ENCODE measurements around the gene PCBD2. TPM values are rescaled to one million over a fixed set of nuclear protein-coding genes. Genes with fewer than 3 reads are reported as not detected.
A peak's percentile ranks its signal among the peaks of the same experiment; 100 is the strongest.

PCBD2 gene
- polyA plus RNA-seq, 3 donors, result 9.0 to 12.6 (median 9.0) TPM

DNA sequence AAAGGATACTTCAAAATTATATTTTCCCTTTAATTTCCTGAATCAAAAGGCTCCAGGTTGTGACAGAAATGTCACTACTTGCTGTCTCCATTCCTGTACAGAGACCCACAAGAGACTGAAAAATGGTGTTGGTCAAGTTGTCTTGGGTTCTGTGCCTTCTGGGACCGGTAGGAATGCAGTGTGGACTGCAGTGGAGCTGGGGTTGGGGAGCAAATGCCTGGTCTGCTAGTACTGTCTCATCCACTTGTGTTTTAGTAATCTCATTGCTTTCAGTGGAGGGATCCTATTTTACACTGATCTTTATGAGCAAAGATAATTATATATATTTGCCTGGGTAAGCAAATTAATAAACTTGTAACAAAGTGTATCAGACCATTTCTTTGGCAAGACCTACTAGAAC is 38.6 kb downstream of the PCBD2 start:
- peak overlapping the region in 1 of 7 donors; percentile 24 for H3K27ac Mint-ChIP-seq
- Histone ChIP-seq H3K79me2 (ENCODE audit: insufficient read depth, low read length) (no peaks in the 10 kb centered on the region), H4K20me1 (ENCODE audit: insufficient read depth, low read length) (no peaks in the 10 kb centered on the region), H3K27ac (ENCODE audit: low read depth in 1 of 2, low read length in 2 of 2) (no peak overlapping the region), H3K27me3 (ENCODE audit: control insufficient read depth in 2 of 2, insufficient read depth in 2 of 2, low read length in 2 of 2) (no peaks in the 10 kb centered on the region), H2AFZ (ENCODE audit: insufficient read depth, low read depth, low read length, poor library complexity, severe bottlenecking) (no peak overlapping the region), H3K36me3 (replicated peaks in 1 of 2; ENCODE audit: control insufficient read depth in 1 of 2, insufficient read depth in 2 of 2, low read length in 2 of 2) (peaks cover 2 to 25% of the 10 kb centered on the region in 2 donors), H3K9ac (ENCODE audit: insufficient read depth, low read length, poor library complexity, severe bottlenecking) (no peak overlapping the region), H3K4me1 (ENCODE audit: control insufficient read depth in 1 of 2, insufficient read depth in 2 of 2, low read length in 2 of 2) (no peaks in the 10 kb centered on the region), H3K9me3 (replicated peaks in 1 of 2; ENCODE audit: control insufficient read depth in 1 of 2, insufficient read depth in 1 of 2, low read length in 2 of 2) (no peaks in the 10 kb centered on the region), H3K4me3 (replicated peaks in 1 of 3; ENCODE audit: low read depth in 2 of 3, low read length in 3 of 3) (no peak overlapping the region), H3K4me2 (replicated peaks; ENCODE audit: extremely low read depth, low read length, poor library complexity, severe bottlenecking) (no peak overlapping the region)
- peaks cover 21 to 26% of the 10 kb centered on the region in 2 donors for H3K36me3 Mint-ChIP-seq
- 86% methylated on average over 1 of the region's 1 CpG for WGBS (ENCODE audit: insufficient coverage)
- no peaks in the 10 kb centered on the region for H3K27me3 Mint-ChIP-seq (ENCODE audit: low read depth in 3 of 3)
- no peak for TF ChIP-seq CTCF (IDR thresholded peaks at IDR 0.05)
- H3K4me3 Mint-ChIP-seq, result no peak overlapping the region
- DNase-seq, result no peak
- intact Hi-C loops (cut with micrococcal nuclease), result no loop called here
- no peaks in the 10 kb centered on the region for H3K4me1 Mint-ChIP-seq
- H3K9me3 Mint-ChIP-seq, result no peaks in the 10 kb centered on the region

- Mint-ChIP-seq H3K27me3 (ENCODE audit: low read depth in 3 of 3) (no peaks in the 10 kb centered on the region), H3K36me3 (peaks cover 22 to 24% of the 10 kb centered on the region in 2 donors), H3K4me1 (peaks cover 6% of the 10 kb centered on the region), H3K9me3 (no peaks in the 10 kb centered on the region), H3K27ac (no peak overlapping the region), H3K4me3 (no peak overlapping the region)
- Histone ChIP-seq H3K4me2 (replicated peaks; ENCODE audit: extremely low read depth, low read length, poor library complexity, severe bottlenecking) (no peak overlapping the region), H4K20me1 (ENCODE audit: insufficient read depth, low read length) (no peaks in the 10 kb centered on the region), H3K4me3 (replicated peaks in 1 of 3; ENCODE audit: low read depth in 2 of 3, low read length in 3 of 3) (no peak overlapping the region), H3K27ac (ENCODE audit: low read depth in 1 of 2, low read length in 2 of 2) (no peak overlapping the region), H3K79me2 (ENCODE audit: insufficient read depth, low read length) (no peaks in the 10 kb centered on the region), H3K36me3 (replicated peaks in 1 of 2; ENCODE audit: control insufficient read depth in 1 of 2, insufficient read depth in 2 of 2, low read length in 2 of 2) (peaks cover 0 to 18% of the 10 kb centered on the region in 2 donors), H3K9ac (ENCODE audit: insufficient read depth, low read length, poor library complexity, severe bottlenecking) (no peak overlapping the region), H3K9me3 (replicated peaks in 1 of 2; ENCODE audit: control insufficient read depth in 1 of 2, insufficient read depth in 1 of 2, low read length in 2 of 2) (no peaks in the 10 kb centered on the region), H2AFZ (ENCODE audit: insufficient read depth, low read depth, low read length, poor library complexity, severe bottlenecking) (no peak overlapping the region), H3K4me1 (ENCODE audit: control insufficient read depth in 1 of 2, insufficient read depth in 2 of 2, low read length in 2 of 2) (no peaks in the 10 kb centered on the region), H3K27me3 (ENCODE audit: control insufficient read depth in 2 of 2, insufficient read depth in 2 of 2, low read length in 2 of 2) (no peaks in the 10 kb centered on the region)
- intact Hi-C loops (cut with micrococcal nuclease), result no loop called here
- no peak for TF ChIP-seq CTCF (IDR thresholded peaks at IDR 0.05)
- WGBS (ENCODE audit: insufficient coverage), result no CpG with 5 or more reads among the region's 1 CpG
- no peak for DNase-seq
These were observed 39.7 kb downstream of the PCBD2 start for GRCh38 chr5:134944630-134945029.

Data from CD14-positive monocyte (primary cell).